Stimulated activated CD4-positive, alpha-beta T cell treated with anti-CD3 and anti-CD28 coated beads, Interleukin-15, amount 100 ng/mL, for 24 hours (primary cell): Measurements from ENCODE around the gene MCAT.

Source experiments
- DNase-seq: peaks from one replicate; pipeline ENCODE4 v3.0.0-alpha.2; 2020

The MCAT gene

GRCh38 chr22:43172191-43172590, 29.0 kb upstream of the MCAT start:
- DNase-seq = no peak

GRCh38 chr22:43171607-43172006, 28.4 kb upstream of the MCAT start:
- DNase-seq = no peak

GRCh38 chr22:43171019-43171491, 27.9 kb upstream of the MCAT start:
- DNase-seq = no peak

- no peak for DNase-seq
Measured at GRCh38 chr22:43170131-43170480, 26.9 kb upstream of the MCAT start.

- no peak for DNase-seq
Measured at GRCh38 chr22:43169310-43170130, 26.3 kb upstream of the MCAT start.

- DNase-seq = no peak
Measured at GRCh38 chr22:43168471-43169309, 25.5 kb upstream of the MCAT start.

- no peak for DNase-seq
Measured at GRCh38 chr22:43167001-43167589, 23.9 kb upstream of the MCAT start.

GRCh38 chr22:43166132-43166930, 23.1 kb upstream of the MCAT start:
- DNase-seq = no peak

- DNase-seq = no peak
Measured at GRCh38 chr22:43164636-43165035, 21.4 kb upstream of the MCAT start.

GRCh38 chr22:43163241-43163795, 20.1 kb upstream of the MCAT start:
- DNase-seq = no peak

- no peak for DNase-seq
Measured at GRCh38 chr22:43162412-43163150, 19.4 kb upstream of the MCAT start.

- no peak for DNase-seq
Measured at GRCh38 chr22:43160497-43161126, 17.4 kb upstream of the MCAT start.

- no peak for DNase-seq
Measured at GRCh38 chr22:43159484-43160178, 16.4 kb upstream of the MCAT start.

GRCh38 chr22:43158778-43159483, 15.7 kb upstream of the MCAT start:
- DNase-seq = no peak

GRCh38 chr22:43157874-43158546, 14.8 kb upstream of the MCAT start:
- DNase-seq = no peak

GRCh38 chr22:43156413-43156812, 13.2 kb upstream of the MCAT start:
- no peak for DNase-seq

GRCh38 chr22:43155789-43156188, 12.6 kb upstream of the MCAT start:
- no peak for DNase-seq

GRCh38 chr22:43154887-43155536, 11.8 kb upstream of the MCAT start:
- no peak for DNase-seq

GRCh38 chr22:43153899-43154298, 10.7 kb upstream of the MCAT start:
- DNase-seq = no peak
